Measurements from ENCODE around the gene R3HDM1.

Gene R3HDM1

DNA sequence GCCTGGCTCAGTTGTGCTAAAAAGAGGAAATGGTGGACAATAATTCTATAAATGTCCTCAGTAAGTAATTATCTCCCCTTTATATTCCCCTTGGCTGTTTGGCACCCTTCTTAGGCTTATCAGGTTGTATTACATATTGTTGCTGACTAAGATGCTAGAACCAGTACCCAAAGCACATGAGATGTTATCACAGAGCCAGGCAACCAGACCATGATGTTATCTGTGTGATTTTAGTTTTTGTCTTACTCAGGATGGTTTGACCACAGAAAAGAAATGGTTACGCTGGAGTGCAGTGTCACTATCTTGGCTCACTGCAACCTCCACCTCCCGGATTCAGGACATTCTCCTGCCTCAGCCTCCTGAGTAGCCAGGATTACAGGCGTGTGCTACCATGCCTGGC lies 15.2 kb downstream of the R3HDM1 start:
- TF ChIP-seq, protein P1, sequence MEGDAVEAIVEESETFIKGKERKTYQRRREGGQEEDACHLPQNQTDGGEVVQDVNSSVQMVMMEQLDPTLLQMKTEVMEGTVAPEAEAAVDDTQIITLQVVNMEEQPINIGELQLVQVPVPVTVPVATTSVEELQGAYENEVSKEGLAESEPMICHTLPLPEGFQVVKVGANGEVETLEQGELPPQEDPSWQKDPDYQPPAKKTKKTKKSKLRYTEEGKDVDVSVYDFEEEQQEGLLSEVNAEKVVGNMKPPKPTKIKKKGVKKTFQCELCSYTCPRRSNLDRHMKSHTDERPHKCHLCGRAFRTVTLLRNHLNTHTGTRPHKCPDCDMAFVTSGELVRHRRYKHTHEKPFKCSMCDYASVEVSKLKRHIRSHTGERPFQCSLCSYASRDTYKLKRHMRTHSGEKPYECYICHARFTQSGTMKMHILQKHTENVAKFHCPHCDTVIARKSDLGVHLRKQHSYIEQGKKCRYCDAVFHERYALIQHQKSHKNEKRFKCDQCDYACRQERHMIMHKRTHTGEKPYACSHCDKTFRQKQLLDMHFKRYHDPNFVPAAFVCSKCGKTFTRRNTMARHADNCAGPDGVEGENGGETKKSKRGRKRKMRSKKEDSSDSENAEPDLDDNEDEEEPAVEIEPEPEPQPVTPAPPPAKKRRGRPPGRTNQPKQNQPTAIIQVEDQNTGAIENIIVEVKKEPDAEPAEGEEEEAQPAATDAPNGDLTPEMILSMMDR (IDR thresholded peaks at IDR 0.05; ENCODE audit: low read depth, low read length, missing control alignments) = no peak
- DNase-seq (ENCODE audit: low read depth) = no peak
- H3K4me3 ChIP-seq (ENCODE audit: low read depth, low read length) = no peak overlapping the region

DNA sequence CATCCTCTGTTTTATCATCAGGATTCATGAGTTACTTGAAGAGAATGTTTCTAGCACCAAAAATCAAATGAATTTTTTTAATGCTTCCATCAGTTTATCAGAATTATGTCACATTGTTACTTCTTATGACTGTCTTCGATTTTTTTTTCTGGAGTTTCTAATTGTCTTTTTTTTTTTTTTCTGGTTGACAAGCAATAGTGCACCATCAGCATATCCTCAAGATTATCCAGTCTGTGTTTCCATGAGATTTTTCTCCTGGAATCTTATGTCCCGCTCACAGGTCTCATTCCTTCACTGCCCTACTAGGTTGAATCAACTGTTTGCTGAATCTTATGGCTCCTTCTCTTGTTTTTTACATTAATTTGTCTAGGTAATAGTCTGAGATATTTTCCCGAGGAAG lies 16.0 kb downstream of the R3HDM1 start:
- TF ChIP-seq, protein P1 (IDR thresholded peaks at IDR 0.05; ENCODE audit: low read depth, low read length, missing control alignments) = no peak
- DNase-seq (ENCODE audit: low read depth) = no peak
- H3K4me3 ChIP-seq (ENCODE audit: low read depth, low read length) = no peak overlapping the region

DNA sequence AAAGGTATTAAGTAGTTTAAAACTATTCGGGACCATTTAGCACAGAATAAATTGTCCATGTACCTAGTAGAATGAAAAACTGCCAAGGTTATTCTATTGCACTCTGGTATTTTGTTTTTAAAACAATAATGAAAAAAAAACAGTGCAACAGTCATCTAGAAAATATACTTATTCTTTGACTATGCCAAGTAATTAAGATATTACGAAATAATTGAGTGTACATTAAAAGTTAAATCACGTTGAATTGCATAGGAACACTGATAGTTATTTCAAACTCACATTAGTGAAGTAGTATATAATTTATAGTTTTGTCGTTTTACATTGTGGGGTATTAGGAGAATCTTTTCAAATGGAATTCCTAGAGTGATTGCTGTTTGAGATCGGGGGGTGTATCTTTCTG lies 20.1 kb downstream of the R3HDM1 start:
- TF ChIP-seq, protein P1 (IDR thresholded peaks at IDR 0.05; ENCODE audit: low read depth, low read length, missing control alignments) = no peak
- no peak for DNase-seq (ENCODE audit: low read depth)
- H3K4me3 ChIP-seq (ENCODE audit: low read depth, low read length) = no peak overlapping the region

DNA sequence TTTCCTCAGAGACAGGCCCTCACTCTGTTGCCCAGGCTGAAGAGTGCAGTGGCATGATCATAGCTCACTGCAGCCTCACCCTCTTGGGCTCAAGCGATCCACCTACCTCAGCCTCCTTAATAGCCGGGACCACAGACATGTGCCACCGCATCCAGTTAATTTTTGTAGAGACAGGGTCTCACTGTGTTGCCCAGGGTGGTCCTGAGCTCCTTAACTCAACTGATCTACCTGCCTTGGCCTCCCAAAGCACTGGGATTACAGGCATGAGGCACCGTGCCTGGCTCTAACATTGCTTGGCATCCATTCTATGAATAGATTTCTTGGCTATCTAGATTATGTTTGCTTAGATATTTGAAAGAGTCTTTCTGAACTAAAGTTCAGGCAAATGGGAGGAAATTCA lies 21.6 kb downstream of the R3HDM1 start:
- TF ChIP-seq, protein P1 (IDR thresholded peaks at IDR 0.05; ENCODE audit: low read depth, low read length, missing control alignments) = no peak
- no peak overlapping the region for H3K4me3 ChIP-seq (ENCODE audit: low read depth, low read length)
- DNase-seq (ENCODE audit: low read depth) = no peak

DNA sequence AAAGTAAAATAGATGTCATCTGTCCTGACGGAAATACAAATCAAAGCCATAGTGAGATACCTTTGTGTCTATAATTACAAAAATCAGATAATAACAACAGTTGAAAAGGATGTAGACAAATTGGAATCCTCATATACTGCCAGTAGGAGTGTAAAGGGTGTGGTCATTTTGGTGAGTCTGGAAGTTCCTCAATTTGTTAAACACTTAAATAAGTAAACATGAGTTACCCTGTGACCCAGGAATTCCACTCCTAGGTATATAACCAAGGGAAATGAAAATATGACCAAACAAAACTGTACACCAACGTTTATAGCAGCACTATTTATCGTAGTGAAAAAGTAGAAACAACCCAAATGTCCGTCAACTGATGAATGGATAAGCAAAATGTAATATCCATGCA lies 24.0 kb downstream of the R3HDM1 start:
- DNase-seq (ENCODE audit: low read depth) = no peak
- TF ChIP-seq, protein P1 (IDR thresholded peaks at IDR 0.05; ENCODE audit: low read depth, low read length, missing control alignments) = no peak
- no peak overlapping the region for H3K4me3 ChIP-seq (ENCODE audit: low read depth, low read length)

DNA sequence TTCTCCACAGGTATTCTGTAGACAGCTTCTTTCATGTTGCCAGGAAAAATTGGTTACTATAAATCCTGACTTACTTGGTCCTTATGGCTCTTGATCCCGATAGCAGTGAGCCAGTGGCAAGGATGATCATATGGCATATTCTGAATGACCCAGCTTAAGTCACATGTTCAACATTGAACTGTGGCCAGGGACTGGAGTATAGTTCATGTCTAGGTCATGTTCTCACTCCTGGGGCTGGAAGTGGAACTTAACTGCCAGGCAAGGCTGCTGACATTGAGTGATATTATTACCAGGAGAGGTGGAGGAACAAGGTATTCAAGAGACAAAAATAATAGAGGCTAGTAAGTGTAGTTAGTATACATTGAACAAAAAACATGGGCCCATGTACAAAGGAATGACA lies 26.2 kb downstream of the R3HDM1 start:
- H3K4me3 ChIP-seq (ENCODE audit: low read depth, low read length) = no peak overlapping the region
- DNase-seq (ENCODE audit: low read depth) = no peak
- TF ChIP-seq, protein P1 (IDR thresholded peaks at IDR 0.05; ENCODE audit: low read depth, low read length, missing control alignments) = no peak

DNA sequence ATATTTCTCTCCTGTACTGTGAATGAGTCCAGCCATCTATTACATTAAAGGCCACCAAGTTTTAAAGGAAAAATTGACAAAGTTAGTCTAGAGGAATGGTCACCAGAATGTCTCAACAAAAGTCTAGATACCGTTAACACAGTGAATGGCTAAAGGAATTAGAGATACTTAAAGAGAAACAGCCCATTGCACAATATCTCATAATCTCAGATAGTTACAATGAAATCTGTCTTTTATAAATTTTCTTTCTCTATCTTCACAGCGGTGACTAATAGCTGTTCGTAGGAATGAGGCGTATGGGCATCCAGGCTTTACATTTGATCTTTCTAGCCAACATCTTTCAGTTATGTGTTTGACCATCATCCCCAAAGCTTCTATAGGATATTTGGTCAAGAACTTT lies 30.6 kb downstream of the R3HDM1 start:
- TF ChIP-seq, protein P1 (IDR thresholded peaks at IDR 0.05; ENCODE audit: low read depth, low read length, missing control alignments) = no peak
- no peak overlapping the region for H3K4me3 ChIP-seq (ENCODE audit: low read depth, low read length)
- no peak for DNase-seq (ENCODE audit: low read depth)
